Activated CD4-positive, CD25-positive, alpha-beta regulatory T cell treated with anti-CD3 and anti-CD28 coated beads, Interleukin-2, amount 50 U/mL, for 72 hours (primary cell): ENCODE measurements around the gene CABP4.
"Not testable (repeated sequence)": the region's sequence is repeated elsewhere in the genome, so short reads cannot be mapped to it uniquely, and the experiment has no call there.

Experiments used
- DNase-seq: peaks from one replicate; pipeline ENCODE4 v3.0.0; 2021

The CABP4 gene

GRCh38 chr11:67419325-67420049 is 35.7 kb upstream of the CABP4 start:
- no peak for DNase-seq

DNA sequence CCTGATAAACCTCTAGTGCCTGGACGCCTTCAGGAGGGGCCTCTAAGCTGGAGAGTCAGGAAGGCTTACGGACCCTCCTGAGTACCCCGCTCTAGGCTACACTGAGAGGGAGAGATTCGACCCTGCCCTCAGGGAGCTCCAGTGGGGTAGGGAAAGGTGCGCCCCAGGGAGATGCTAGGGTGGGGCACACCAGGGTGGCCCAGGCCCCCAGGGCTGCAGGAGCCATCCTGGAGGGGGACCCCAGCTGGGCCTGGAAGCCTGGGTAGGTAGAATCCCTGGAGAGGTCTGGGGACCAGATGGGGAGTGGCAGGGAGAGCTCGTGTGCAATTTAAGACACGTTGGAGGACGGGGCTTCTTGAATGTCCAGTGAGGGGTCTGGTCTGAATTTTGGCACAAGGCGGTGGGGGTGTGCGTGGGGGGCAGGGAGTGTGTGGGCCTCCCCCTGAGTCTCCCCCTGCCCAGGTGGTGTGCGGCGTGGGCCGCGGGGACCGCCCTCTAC is 35.0 kb upstream of the CABP4 start:
- no peak for DNase-seq

DNA sequence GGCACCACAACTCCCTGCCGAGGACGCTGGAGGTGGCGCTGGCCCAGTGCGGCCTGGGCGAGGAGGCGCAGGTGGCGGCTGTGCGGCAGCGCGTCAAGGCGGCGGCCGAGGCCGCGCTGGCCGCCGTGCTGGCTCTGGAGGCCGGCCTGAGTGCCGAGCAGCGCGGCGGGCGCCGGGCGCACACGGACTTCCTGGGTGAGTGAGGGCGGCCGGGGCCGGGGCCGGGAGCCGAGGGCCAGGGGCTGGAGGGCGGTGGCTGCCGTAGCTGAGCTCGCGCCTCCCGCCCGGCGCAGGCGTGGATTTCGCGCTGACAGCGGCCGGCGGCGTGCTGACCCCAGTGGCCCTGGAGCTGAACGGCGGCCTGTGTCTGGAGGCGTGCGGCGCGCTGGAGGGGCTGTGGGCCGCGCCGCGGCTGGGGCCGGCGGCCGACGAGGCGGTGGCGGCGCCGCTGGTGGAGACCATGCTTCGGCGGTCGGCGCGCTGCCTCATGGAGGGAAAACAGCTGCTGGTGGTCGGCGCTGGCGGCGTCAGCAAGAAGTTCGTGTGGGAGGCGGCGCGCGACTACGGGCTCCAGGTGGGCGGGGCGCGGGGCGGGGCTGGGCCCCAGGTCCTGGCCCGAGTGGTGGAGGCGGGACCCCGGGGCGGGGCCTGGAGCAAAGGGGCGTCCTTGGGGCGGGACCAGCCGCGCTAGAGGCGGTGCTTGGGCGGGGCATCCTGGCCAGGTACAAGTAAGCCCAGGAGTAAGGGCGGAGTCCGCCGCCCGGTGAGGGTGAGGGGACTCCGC is 34.3 kb upstream of the CABP4 start:
- DNase-seq, result peak; percentile 99

GRCh38 chr11:67421430-67422031 is 33.6 kb upstream of the CABP4 start:
- DNase-seq, result no peak

DNA sequence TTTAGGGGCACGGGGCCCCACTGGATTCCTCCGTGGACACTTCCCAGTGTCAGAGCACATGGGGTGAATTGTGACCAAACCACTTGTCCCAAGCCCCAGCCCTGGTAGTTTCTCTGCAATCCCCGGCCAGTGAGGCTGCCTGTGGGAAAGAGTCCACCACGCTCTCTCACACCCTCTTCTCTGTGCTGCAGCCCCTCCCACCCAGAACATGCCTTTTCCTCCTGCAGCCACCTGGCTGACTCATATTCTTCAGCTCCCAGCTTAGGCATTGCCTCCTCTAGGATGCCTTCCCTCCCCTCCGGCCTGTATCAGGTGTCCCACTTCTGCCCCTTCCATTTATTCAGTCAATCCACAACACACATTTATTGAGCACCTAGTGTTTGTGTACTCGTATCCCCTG is 32.3 kb upstream of the CABP4 start:
- no peak for DNase-seq

DNA sequence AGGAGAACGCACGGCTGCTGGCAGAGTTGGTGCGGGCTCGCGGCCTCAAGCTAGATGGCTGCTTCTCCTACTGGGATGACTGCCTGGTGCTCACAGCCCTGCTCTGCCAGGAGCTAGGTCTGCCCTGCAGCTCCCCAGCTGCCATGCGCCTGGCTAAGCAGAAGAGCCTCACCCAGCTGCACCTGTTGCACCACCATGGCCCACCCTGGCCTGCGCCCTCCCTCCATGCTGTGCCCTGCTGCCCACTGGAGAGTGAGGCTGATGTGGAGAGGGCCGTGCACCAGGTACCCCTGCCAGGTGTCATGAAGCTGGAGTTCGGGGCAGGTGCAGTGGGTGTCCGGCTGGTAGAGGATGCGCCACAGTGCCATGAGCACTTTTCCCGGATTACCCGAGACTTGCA is 31.7 kb upstream of the CABP4 start:
- no peak for DNase-seq

DNA sequence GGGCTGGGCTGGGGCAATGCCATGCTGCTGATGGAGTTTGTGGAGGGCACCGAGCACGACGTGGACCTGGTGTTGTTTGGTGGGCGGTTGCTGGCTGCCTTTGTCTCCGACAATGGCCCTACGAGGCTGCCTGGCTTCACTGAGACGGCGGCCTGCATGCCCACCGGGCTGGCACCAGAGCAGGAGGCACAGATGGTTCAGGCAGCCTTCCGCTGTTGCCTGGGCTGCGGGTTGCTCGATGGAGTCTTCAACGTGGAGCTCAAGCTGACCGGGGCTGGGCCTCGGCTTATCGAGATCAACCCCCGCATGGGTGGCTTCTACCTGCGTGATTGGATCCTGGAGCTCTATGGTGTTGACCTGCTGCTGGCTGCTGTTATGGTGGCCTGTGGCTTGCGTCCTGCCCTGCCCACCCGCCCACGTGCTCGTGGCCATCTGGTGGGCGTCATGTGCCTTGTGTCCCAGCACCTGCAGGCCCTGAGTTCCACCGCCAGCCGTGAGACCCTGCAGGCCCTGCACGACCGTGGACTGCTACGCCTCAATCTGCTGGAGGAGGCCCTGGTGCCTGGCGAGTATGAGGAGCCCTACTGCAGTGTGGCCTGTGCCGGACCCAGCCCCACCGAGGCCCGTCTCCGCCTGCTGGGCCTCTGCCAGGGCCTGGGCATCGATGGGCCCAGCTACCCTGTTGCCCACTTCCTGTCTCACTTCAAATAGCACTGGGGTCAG is 31.1 kb upstream of the CABP4 start:
- DNase-seq, result no peak

- DNase-seq, result not testable (repeated sequence)
These were observed 27.7 kb upstream of the CABP4 start for GRCh38 chr11:67427364-67427859.

DNA sequence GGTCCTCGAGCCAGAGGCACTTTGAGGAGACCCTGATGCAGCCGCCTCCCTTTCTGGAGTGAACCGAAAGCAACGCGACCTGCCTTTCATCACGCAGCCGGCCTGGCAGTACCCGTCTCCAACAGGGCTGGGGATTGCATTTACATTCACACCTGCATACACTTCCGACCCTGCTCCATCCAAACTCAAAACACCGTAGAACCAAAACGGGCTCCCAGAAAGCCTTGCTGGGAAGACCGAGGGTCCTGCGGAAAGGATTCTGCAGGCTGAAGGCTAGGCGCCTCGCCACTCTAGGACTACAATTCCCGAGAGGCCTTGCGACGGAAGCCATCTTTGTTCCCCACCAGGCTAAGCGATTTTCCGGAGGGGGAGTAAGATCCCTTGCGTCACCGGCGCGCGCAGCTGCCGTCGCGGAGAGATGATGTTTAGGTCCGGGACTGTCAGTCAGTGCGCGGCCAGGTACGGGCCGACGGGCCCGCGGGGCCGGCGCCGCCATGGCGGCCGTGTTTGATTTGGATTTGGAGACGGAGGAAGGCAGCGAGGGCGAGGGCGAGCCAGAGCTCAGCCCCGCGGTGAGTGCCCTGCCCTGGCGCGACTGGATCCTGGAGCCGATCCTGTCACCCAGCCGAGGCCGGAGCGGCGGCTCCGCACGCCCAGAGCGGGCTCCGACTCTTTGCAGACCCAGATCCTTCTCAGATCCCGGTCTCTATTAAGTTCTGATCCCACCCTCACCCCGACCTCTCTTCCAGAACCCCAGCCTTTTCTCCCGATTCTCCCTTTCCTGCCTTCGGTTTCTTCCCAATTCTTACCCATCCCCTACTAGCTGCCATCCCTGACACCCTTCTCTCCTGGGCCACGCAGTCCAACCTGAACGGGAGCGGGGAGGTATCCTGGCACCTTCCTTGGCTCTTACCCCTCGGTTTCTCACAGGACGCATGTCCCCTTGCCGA is 26.8 kb upstream of the CABP4 start, which contains the start of gene RPS6KB2:
TSS of gene RPS6KB2 (plus strand) at position 443 of the 950 bp plus-strand sequence. CDS start at position 495, 52 bp downstream.
- peak; percentile 100 for DNase-seq

DNA sequence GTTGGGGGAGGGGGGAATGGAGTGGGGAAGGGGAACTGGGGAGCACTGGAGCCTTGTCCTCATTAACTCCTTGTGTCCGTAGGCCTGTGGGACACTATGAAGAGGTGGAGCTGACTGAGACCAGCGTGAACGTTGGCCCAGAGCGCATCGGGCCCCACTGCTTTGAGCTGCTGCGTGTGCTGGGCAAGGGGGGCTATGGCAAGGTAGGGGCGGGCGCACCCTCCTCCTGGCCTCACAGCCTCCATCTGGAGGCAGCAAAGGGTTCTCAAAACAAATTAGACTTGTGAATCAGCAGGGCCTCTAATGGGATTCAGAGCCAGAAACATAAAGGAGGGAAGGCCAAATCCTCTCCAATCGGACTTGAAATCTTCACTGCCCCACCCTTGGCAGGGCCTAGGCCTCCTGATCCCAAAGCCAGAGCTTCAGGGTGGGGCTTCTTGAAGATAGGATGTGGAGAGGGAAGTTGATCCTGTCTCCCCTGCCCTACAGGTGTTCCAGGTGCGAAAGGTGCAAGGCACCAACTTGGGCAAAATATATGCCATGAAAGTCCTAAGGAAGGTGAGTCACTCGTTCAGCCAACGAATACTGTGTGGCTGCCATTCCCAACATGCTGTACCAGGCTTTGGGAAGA is 26.0 kb upstream of the CABP4 start:
- DNase-seq, result no peak

- DNase-seq, result no peak
These were observed 25.4 kb upstream of the CABP4 start for GRCh38 chr11:67429722-67430121.

- DNase-seq, result no peak
These were observed 23.6 kb upstream of the CABP4 start for GRCh38 chr11:67431346-67432249.

DNA sequence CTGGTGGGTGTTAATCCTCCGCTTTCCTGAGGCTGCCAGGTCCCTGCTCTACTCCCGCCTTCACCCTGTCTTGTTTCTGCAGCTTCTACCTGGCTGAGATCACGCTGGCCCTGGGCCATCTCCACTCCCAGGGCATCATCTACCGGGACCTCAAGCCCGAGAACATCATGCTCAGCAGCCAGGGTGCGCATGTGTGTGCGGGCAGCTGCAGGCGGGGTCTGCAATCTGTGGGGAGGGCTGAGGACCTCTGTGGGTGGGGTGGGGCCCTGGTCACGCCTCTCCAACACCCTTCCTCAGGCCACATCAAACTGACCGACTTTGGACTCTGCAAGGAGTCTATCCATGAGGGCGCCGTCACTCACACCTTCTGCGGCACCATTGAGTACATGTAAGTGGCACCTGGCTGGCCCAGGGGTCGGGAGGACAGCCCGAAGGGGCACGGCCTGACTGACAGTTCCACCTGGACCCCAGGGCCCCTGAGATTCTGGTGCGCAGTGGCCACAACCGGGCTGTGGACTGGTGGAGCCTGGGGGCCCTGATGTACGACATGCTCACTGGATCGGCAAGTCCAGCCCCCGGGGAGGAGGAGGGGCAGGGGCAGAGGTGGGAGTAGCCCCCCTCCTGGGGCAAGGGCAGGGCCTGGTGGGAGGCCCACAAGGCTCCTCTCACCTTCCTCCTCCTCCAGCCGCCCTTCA is 22.4 kb upstream of the CABP4 start:
- no peak for DNase-seq

DNA sequence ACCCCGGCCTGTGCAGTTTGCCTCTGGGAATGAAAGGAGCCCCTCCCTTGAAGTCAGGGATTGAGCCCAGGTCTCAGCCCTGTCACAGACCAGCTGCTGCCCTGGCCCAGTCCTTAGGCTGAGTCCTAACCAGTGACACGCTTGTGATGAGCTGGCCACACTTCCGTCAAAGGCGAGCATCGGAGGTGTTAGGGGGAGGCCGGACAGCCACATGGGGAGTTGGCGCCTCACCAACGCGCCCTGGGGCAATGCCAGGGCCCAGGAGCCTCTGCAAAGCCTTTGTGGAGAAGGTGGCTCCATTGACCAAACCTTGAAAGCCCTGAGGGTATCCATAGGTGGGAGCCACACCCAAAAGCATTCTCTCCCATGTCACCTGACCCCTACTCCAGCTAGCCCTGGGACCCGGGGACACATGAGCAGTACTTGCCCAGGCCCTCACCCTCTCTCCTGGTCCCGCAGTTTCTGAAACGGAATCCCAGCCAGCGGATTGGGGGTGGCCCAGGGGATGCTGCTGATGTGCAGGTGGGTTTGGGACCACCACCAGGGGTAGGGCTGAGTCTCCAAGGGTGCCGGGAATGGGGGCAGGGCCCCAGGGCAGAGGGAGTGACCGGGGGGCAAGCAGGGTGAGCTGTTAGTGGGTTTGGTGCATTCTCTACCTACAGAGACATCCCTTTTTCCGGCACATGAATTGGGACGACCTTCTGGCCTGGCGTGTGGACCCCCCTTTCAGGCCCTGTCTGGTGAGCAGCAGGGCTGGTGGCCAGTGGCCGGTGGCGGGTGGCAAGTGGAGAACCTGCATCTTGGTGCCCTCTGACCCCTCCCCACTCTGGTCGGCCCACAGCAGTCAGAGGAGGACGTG is 21.4 kb upstream of the CABP4 start:
- DNase-seq, result no peak

DNA sequence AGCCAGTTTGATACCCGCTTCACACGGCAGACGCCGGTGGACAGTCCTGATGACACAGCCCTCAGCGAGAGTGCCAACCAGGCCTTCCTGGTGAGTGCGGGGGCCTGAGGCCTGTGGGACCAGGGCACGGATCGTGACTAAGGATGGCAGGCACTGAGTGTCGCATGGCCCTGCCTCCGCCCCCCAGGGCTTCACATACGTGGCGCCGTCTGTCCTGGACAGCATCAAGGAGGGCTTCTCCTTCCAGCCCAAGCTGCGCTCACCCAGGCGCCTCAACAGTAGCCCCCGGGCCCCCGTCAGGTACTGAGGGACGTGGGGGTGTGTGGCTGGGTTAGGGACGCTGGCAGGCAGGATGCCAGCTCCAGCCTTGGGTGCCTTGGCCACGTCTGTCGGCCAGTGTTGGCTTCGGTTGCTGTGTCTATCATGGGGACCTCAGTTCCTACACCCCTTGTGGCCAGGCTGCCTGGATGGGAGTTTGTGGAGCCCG is 20.7 kb upstream of the CABP4 start:
- DNase-seq, result no peak

- no peak for DNase-seq
These were observed 20.0 kb upstream of the CABP4 start for GRCh38 chr11:67435031-67435726.

DNA sequence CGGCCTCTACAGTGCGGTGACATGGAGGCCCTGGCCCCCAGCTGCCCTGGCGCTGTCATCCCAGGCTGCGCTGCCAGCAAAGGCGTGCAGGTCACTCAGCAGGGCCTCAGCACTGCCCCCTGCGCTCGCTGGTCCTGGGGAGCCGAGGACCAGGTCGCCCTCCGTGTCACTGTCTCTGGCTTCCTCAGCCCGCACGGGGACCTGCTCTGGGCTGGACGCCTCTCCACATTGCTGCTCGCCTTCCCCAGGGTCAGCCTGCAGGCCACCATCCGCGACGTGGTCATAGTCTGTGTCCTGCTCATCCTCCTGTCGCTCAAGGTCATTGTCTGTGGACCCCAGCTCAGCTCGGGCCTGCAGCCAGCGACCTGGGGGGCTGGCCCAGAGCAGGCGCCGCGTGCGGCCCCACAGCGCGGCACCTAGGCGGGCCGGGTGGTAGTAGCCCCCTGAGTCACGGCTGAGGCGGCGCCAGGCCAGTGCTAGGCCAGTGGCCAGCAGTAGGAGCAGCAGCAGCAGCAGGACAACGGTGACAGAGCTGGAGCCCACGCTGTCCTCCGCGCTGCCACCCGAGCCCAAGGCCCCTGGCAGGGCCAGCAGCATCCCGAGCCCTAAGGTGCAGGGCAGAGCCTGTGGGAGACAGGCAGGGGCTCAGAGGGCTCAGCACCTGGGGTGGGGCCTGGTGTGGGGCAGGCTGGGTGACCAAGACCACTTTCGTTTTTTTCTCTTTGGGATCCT is 19.3 kb upstream of the CABP4 start:
- DNase-seq, result no peak
